ENCODE results near the gene LSMEM2.
"Not testable (repeated sequence)": the region's sequence is repeated elsewhere in the genome, so short reads cannot be mapped to it uniquely, and the experiment has no call there.

LSMEM2 gene

DNA sequence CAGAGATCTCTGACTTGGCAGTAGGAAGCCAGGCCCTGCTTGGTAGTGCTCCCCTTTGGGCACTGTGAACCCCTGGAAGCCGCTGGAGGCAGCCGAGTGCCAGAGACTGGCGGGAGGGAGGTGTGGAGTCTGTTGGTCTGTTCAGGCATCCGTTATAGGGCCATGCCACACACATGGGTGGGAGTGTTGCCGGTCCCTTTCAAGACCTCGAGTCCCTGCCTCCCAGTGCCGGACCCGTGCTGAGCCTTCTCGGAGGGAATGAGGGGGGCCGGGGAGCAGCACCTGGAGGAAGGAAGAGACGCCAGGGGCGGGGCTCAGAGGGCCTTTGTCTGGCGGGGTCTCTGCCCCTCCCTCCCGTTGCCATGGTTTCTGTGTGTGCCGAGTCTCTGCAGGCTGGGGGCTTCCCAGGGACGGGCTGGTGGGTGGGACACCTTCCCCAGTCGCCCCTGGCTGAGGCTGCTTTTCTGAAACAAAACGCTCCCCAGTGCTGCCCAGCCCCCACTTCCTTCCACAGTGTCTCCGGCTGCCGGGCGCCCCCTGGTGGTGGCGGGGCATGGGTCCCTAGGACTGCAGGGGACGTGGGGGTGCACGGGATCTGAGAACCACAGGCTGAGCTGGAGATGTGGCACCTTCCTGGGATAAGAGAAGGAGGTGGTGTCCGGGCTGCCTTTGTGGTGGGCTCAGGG, 32.9 kb upstream of the LSMEM2 start:
- DNase-seq (ENCODE audit: low spot score), result peak; percentile 90

GRCh38 chr3:50246517-50246954, 32.4 kb upstream of the LSMEM2 start:
- DNase-seq (ENCODE audit: low spot score), result no peak

GRCh38 chr3:50248387-50248786, 30.5 kb upstream of the LSMEM2 start:
- no peak for DNase-seq (ENCODE audit: low spot score)

- no peak for DNase-seq (ENCODE audit: low spot score)
Measured at GRCh38 chr3:50249457-50249856, 29.4 kb upstream of the LSMEM2 start.

GRCh38 chr3:50250514-50250913, 28.4 kb upstream of the LSMEM2 start:
- no peak for DNase-seq (ENCODE audit: low spot score)

DNA sequence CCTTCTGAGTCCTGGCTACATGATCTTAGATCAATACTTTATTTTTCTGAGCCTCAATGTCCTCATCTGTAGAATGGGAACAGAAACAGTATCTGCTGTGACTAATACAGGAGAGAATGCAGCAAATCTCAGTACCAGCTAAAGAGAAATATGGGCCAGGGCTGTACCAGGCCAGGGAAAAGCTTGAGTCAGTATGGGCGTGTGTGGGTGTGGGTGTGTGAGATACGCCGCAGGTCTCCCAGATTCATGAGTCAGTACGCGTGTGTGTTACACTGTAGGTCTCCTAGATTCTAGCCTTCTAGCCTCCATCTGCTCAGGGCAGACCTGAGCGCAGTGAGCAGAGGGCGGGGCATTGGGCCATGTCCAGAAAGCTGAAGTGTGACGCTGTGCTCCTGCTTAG, 27.7 kb upstream of the LSMEM2 start:
- DNase-seq (ENCODE audit: low spot score), result peak; percentile 64

DNA sequence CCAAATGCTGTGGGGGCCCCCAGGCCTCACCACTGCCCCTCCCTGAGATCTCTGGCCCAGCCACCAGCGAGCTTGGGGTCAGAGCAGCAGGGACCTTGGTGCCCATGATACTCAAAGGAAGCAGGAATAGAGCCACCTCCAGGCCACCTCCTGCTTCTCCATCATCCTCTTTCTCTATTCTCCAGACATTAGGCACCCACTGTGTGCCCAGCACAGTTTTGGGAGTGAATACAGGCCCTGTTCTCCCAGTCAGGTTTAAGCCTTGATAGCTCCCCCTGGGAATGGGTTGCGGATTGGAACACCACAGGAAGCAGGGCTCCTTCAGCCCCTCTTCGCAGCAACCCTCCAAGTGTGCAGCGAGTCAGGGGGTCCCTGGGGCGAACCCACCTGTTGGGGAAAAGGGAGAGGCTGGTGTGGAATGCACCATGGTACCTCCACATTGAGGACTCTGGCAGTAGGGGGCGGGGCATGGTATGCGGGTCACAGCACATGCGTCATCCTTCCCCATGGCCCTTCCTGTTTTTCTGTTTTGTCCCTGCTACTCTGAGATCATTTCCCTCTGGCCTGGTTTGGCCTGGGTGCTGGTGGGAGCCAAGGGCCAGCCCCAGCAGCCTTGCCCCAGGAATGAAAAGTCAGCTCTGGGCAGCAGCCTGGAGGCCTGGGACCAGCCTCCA, 24.2 kb upstream of the LSMEM2 start:
- DNase-seq (ENCODE audit: low spot score), result no peak

DNA sequence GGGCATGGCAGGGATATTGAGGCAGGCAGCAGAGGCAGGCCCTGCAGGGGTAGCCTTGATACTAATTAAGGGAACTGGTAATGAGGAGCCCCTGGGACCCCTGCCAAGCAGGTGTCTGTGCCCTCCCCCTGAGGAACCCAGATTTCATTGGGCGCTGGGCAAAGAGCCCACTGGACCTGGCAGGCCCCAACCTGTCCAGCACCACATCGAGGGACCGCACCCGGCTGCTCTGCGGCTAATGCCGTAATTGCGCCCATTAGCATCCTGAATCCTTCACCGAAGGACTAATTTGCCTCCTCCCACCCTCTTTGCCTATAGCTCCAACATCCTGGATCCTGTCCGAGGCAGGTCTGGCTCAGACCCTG, 23.7 kb upstream of the LSMEM2 start:
- DNase-seq (ENCODE audit: low spot score), result no peak

- DNase-seq (ENCODE audit: low spot score), result peak; percentile 51
Measured at GRCh38 chr3:50256978-50257890, 21.7 kb upstream of the LSMEM2 start.

DNA sequence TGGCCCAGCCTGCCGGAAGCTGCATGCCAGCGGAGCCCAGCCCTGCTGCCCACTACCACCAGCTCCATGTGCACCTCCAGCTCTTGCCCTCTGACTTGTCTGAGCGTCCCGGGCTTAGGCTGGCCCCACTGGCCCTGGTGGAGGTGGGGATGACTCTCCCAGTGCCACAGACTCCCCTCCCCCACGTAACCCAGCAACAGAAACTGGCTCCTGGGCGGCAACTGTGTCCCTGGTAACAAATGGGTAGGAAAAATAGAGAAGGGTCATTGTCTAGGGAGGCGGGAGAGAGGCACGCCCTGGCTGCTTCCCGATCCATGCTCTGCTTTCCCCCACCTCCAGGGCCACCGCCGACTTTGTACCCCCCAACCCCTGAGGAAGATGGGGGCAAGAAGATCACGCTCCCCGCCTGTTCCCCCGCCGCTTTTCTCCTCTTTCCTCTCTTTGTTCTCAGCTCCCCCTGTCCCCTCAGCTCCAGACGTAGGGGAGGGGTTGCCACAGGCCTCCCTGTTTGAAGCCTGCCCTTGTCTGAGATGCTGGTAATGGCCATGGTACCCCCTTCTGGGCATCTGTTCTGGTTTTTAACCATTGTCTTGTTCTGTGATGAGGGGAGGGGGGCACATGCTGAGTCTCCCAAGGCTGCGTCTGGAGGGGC, 20.7 kb upstream of the LSMEM2 start:
- DNase-seq (ENCODE audit: low spot score), result no peak

- no peak for DNase-seq (ENCODE audit: low spot score)
Measured at GRCh38 chr3:50258979-50259378, 19.9 kb upstream of the LSMEM2 start.

- no peak for DNase-seq (ENCODE audit: low spot score)
Measured at GRCh38 chr3:50259432-50260026, 19.4 kb upstream of the LSMEM2 start.

DNA sequence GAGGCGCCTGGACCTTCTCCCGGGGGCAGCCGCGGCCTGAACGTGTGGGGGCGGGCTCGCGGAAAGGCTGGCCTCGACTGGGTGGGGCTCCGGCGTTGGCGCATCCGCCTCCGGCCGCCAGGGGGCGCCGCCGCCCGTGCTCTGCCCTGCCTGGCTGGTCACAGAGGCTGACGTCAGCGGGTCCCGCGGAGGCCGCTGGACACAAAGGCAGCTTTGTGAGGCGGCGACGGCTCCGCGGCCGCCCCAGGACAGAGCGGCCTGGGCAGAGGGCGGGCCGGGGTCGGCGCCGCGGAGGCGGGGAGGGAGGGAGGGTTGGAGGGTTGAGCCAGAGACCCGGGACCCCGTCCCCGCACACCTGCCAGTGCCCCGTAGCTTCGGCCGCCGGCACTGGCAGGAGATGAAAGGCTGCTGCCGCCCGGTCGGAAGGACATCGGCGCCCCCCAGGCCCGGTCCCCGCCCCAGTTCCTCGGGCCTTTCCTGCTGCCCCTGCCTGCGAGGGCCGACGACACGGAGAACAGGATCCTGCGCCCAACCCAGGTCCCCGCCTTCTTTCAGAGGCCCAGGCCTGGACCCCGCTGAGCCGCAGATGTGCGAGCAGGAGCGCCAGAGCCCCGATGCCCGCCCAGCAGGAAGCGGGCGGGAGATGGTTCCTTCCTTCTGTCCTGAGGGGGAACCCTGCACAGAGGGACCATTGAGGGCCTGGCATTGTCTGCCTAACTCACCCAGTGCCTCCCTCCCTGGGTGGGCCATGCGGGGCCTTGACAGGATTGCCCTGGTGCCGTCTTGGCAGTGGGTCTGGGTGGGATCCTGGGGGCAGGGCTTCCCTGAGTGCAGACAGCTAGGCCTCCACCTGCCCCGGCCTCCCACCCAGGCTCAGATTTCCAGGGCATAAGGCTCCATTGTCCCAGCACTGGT, 18.6 kb upstream of the LSMEM2 start:
- DNase-seq (ENCODE audit: low spot score), result peak; percentile 86

GRCh38 chr3:50260942-50261441, 17.9 kb upstream of the LSMEM2 start:
- DNase-seq (ENCODE audit: low spot score), result no peak

DNA sequence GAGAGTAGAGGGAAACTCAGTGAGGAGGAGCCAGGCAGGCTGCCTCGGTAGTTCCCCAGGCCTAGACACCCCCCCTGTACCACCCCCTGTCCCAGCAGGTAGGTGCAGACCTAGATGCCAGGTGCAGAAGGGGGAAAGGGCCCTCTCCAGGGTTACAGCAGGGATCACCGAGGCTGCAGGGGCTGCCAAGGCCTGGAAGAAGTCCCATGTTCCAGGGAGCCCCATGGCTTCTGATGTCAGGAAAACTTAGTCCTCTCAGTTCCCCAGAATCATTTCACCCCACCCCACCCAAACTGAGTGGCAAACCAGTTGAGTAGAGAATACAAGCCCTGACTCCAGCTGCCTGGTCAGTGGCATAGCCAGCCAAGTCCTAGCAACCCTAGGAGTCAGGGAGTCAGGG, 17.4 kb upstream of the LSMEM2 start:
- DNase-seq (ENCODE audit: low spot score), result no peak

DNA sequence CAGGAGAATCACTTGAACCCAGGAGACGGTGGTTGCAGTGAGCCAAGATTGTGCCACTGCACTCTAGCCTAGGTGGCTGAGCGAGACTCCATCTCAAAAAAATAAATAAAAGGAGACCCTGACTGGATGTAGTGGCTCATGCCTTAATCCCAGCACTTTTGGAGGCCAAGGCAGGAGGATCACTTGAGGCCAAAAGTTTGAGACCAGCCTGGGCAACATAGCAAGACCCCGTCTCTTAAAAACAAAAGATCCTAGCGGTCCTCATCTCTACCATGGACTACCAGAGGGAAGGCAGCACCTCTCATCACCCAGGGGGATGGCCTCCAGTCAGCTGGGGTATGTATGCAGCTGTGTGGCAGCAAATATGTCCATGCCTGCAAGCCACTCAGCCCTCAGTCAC, 16.7 kb upstream of the LSMEM2 start:
- DNase-seq (ENCODE audit: low spot score), result not testable (repeated sequence)

DNA sequence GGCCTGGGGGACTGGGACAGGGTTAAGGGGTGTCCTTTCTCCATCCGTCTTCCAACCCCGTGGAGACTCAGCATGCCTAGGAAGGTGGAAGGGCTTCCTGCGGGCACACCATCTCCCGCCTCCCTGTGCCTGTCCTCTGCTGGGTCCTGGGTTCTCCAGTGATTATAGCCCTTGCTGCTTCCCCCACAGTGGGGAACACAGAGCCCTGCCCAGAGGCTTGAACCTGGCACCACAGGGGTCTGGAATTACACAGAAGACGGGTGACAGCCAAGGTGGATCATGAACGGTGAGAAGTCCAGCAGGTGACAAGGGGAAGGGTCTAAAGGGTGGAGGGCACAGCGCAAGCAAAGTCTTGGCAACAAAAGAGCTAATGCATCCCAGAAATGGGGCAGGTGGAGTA, 16.1 kb upstream of the LSMEM2 start:
- DNase-seq (ENCODE audit: low spot score), result no peak

DNA sequence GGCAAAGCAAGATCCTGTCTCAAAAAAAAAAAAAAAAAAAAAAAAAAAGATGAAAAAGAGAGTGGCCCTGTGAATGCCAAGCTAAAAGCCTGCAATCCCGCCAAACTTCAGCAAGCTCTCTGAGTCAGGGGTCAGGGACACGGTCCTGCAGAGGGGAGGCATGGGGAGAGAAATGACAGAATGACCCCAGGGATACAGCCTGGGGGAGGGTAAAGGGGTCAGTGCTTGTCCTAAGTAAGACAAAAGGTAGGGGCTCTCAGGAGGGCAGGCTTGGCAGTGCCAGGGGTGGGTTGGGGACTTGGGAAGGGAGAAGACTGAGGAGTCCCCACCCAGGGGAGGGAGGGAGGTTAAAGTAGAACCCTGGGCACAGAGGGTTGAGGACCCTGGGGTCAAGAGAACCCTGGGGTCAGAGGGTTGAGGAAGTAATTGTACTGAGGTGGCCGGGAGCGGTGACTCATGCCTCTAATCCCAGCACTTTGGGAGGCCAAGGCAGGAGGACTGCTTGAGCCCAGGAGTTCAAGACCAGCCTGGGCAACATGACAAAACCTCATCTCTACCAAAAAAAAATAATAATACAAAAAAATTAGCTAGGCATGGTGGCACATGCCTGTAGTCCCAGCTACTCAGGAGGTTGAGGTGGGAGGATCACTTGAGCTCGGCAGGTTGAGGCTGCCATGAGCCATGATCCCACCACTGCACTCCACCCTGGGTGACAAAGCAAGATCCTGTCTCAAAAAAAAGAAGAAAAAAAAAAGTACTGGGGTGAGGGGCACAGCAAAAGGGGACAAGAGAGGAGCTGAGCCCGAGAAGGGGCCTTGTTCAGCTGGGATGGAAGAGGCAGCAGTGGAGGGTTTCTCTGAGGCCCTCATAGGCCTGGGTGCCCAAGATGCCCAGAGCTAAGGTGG, 15.2 kb upstream of the LSMEM2 start:
- no peak for DNase-seq (ENCODE audit: low spot score)

- no peak for DNase-seq (ENCODE audit: low spot score)
Measured at GRCh38 chr3:50264383-50264963, 14.4 kb upstream of the LSMEM2 start.
